ENCODE measurements around the gene GSN. TPM values are rescaled to one million over a fixed set of nuclear protein-coding genes. Genes with fewer than 3 reads are reported as not detected.

GSN gene
- total RNA-seq, 1 experiment from 2014 or later, result 100 TPM

- Mint-ChIP-seq H3K36me3 (ENCODE audit: insufficient read depth, unreplicated experiment) (no peaks in the 10 kb centered on the region), H3K4me3 (ENCODE audit: unreplicated experiment) (peak overlapping the region; percentile 83), H3K4me1 (ENCODE audit: low read depth, unreplicated experiment) (peaks cover 41% of the 10 kb centered on the region), H3K9me3 (ENCODE audit: unreplicated experiment) (no peaks in the 10 kb centered on the region), H3K27ac (ENCODE audit: unreplicated experiment) (peak overlapping the region; percentile 74), H3K27me3 (ENCODE audit: insufficient read depth, unreplicated experiment) (no peaks in the 10 kb centered on the region)
- Histone ChIP-seq H3K9me3 (no peaks in the 10 kb centered on the region), H3K4me3 (ENCODE audit: low read depth, low read length) (peak overlapping the region; percentile 49), H3K4me1 (peaks cover 59% of the 10 kb centered on the region), H3K36me3 (ENCODE audit: control insufficient read depth, insufficient read depth, low read length) (peaks cover 5% of the 10 kb centered on the region), H3K27me3 (replicated peaks; ENCODE audit: control insufficient read depth, insufficient read depth, low read length) (no peaks in the 10 kb centered on the region)
- TF ChIP-seq CTCF (IDR thresholded peaks at IDR 0.05; ENCODE audit: insufficient read depth in 1 of 2, low read depth in 1 of 2, low read length in 1 of 2, severe bottlenecking in 1 of 2, unreplicated experiment in 1 of 2), result no peak
- POLR2A ChIA-PET, result interaction anchor here (1.3 kb wide), 1 partner anchor 13 kb away, joined by 5 read pairs; no protein-coding TSS in a partner anchor
- peak in 1 of 2 experiments; percentile 44 for DNase-seq
- intact Hi-C loops (cut with micrococcal nuclease; ENCODE audit: unreplicated experiment), result no loop called here
- CTCF ChIA-PET, result interaction anchor here (1.1 to 2.5 kb wide), 3 partner anchors 13 to 28 kb away, joined by 3 to 15 read pairs (median 5); no protein-coding TSS in a partner anchor
- no TSS peak for BruUV-seq (replicated peaks)
Measured at GRCh38 chr9:121299467-121300282, 31.7 kb downstream of the GSN start.

GRCh38 chr9:121300283-121301119, 32.5 kb downstream of the GSN start:
- Mint-ChIP-seq H3K4me1 (ENCODE audit: low read depth, unreplicated experiment) (peaks cover 37% of the 10 kb centered on the region), H3K27ac (ENCODE audit: unreplicated experiment) (peak overlapping the region; percentile 74), H3K4me3 (ENCODE audit: unreplicated experiment) (peak overlapping the region; percentile 83), H3K27me3 (ENCODE audit: insufficient read depth, unreplicated experiment) (no peaks in the 10 kb centered on the region), H3K36me3 (ENCODE audit: insufficient read depth, unreplicated experiment) (no peaks in the 10 kb centered on the region), H3K9me3 (ENCODE audit: unreplicated experiment) (no peaks in the 10 kb centered on the region)
- intact Hi-C loops (cut with micrococcal nuclease; ENCODE audit: unreplicated experiment), result no loop called here
- ChIA-PET POLR2A (no interaction called here), CTCF (interaction anchor here (1.1 kb wide), 1 partner anchor 29 kb away, joined by 3 read pairs; no protein-coding TSS in a partner anchor)
- BruUV-seq (replicated peaks), result TSS peak; percentile 56
- no peak for DNase-seq
- H3K27me3 ChIP-seq (replicated peaks; ENCODE audit: control insufficient read depth, insufficient read depth, low read length), result no peaks in the 10 kb centered on the region
- no peaks in the 10 kb centered on the region for H3K9me3 ChIP-seq
- H3K4me1 ChIP-seq, result peaks cover 63% of the 10 kb centered on the region
- H3K36me3 ChIP-seq (ENCODE audit: control insufficient read depth, insufficient read depth, low read length), result peaks cover 5% of the 10 kb centered on the region
- peak overlapping the region; percentile 49 for H3K4me3 ChIP-seq (ENCODE audit: low read depth, low read length)
- TF ChIP-seq CTCF (IDR thresholded peaks at IDR 0.05; ENCODE audit: insufficient read depth in 1 of 2, low read depth in 1 of 2, low read length in 1 of 2, severe bottlenecking in 1 of 2, unreplicated experiment in 1 of 2), result no peak

GRCh38 chr9:121301881-121302286, 33.9 kb downstream of the GSN start:
- ChIA-PET POLR2A (no interaction called here), CTCF (no interaction called here)
- intact Hi-C loops (cut with micrococcal nuclease; ENCODE audit: unreplicated experiment), result no loop called here
- Histone ChIP-seq H3K4me1 (peaks cover 52% of the 10 kb centered on the region), H3K9me3 (no peaks in the 10 kb centered on the region), H3K36me3 (ENCODE audit: control insufficient read depth, insufficient read depth, low read length) (peaks cover 3% of the 10 kb centered on the region), H3K27me3 (replicated peaks; ENCODE audit: control insufficient read depth, insufficient read depth, low read length) (no peaks in the 10 kb centered on the region), H3K4me3 (ENCODE audit: low read depth, low read length) (no peak overlapping the region)
- H3K36me3 Mint-ChIP-seq (ENCODE audit: insufficient read depth, unreplicated experiment), result no peaks in the 10 kb centered on the region
- H3K4me1 Mint-ChIP-seq (ENCODE audit: low read depth, unreplicated experiment), result peaks cover 37% of the 10 kb centered on the region
- BruUV-seq (replicated peaks), result no TSS peak
- DNase-seq, result no peak
- TF ChIP-seq CTCF (IDR thresholded peaks at IDR 0.05; ENCODE audit: insufficient read depth in 1 of 2, low read depth in 1 of 2, low read length in 1 of 2, severe bottlenecking in 1 of 2, unreplicated experiment in 1 of 2), result no peak
- no peaks in the 10 kb centered on the region for H3K27me3 Mint-ChIP-seq (ENCODE audit: insufficient read depth, unreplicated experiment)
- H3K4me3 Mint-ChIP-seq (ENCODE audit: unreplicated experiment), result no peak overlapping the region
- H3K27ac Mint-ChIP-seq (ENCODE audit: unreplicated experiment), result no peak overlapping the region
- H3K9me3 Mint-ChIP-seq (ENCODE audit: unreplicated experiment), result no peaks in the 10 kb centered on the region
